Activated CD4-positive, CD25-positive, alpha-beta regulatory T cell (primary cell): ENCODE measurements around the gene PRSS23.
"Not testable (repeated sequence)": the region's sequence is repeated elsewhere in the genome, so short reads cannot be mapped to it uniquely, and the experiment has no call there.

ENCODE experiments used
- DNase-seq, 4 experiments: peaks; one replicate each; lab custom pipeline; 2025; lab: John Stamatoyannopoulos, UW

PRSS23 gene

DNA sequence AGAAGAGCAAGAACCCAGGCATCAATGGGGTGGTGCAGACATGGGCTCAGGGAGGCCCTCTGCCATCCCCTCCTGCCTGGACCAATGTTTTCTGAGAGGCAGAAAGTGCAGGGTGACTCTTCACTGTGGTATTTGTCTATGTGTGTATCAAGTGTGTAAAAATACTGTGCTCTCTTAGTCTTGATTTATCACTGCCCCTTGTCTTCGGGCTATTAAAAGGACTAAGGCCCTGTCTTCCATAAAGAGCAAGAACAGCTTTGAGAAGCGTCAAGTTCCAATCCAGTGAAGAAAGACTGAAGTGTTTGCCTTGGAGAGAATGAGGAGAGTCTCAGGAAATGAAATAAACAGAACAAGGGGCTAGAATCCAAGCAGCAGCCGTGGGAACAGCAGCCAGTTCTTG is 14.4 kb downstream of the PRSS23 start:
- DNase-seq, result no peak

DNA sequence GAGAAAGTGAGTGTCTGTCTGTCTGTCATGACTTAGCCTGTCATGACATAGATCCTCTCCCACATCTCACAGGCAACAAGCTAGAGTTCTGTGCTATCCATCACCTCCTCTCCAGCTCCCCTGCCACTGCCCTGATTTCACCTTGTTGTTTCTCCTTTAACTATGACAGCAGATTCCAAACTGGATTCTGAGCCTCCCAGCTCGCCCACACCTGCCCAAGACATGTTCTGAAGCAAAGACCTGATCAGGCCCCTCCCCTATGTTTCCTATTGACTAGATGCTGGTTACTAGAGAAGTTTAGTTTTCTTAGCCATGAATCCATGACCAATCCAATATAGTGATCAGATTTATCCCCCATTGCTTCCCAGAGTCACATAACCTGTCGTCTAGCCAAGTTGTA is 15.4 kb downstream of the PRSS23 start:
- no peak for DNase-seq

DNA sequence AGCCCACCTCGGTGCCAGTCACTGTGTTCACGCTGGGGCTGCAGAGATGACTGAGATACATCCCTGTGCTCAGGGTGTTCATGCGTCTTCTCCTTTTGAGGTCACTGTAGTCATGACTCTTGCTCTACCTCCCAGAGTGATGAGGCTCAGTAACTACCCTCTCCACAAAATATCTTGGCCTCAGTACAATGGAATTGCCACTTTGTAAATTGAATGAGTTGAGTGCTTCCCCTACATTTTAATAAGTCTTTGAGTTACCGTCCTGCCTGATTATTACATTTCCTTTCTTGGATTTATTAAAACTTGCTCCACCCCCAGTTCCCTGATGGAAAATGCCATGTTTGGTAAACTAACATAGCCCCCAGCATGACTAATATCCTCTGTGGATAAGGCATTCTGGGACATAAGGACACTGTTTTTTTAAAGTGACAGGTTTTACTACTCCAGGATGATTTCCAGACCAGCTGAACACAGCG is 15.9 kb downstream of the PRSS23 start:
- DNase-seq, result no peak

DNA sequence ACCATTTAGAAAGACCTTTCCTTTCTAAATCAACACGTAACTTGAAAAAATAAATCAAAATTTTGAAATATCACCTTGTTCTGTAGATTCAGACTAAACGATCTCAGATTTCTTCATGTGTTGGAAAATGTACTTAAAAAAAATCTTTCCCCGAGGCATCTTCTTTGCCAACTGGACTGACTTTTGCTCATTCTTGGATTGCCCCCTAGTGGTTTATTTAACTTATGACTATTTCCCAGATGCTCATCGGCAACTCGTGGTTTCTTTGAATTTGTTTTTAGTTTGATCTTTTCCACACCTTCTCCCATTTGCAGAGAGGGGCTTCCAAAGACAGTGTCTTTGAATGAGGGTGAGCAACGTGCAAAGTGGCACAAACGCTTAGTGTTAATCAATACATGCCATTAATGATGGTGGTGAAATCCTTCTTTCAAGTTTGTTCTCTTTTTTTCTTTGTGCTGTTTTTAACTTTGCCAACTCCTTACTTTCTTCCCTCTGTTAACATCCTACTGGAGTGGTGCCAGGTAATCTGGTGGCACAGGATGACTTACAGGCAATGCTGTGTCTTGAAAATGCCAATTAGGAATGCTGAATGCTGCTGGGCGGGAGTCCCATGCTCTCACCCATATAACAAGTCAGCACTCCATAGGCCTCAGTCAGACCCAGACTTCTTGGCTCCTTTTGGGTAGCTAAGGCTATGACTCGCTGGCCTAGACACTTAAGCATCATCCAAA is 18.3 kb downstream of the PRSS23 start:
- DNase-seq, result no peak

DNA sequence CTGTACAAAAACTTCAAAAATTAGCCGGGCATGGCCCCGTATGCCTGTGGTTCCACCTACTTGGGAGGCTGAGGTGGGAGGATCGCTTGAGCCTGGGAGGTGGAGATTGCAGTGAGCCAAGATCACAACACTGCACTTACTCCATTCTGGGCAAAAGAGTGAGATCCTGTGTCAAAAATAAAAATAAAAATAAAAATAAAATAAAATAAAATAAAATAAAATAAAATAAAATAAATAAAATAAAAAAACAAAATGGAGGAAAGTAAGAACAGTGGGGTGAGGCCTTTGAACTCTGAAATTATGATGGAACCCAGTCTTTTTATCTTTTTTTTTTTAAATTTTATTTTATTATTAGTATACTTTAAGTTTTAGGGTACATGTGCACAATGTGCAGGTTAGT is 23.8 kb downstream of the PRSS23 start:
- not testable (repeated sequence) for DNase-seq

DNA sequence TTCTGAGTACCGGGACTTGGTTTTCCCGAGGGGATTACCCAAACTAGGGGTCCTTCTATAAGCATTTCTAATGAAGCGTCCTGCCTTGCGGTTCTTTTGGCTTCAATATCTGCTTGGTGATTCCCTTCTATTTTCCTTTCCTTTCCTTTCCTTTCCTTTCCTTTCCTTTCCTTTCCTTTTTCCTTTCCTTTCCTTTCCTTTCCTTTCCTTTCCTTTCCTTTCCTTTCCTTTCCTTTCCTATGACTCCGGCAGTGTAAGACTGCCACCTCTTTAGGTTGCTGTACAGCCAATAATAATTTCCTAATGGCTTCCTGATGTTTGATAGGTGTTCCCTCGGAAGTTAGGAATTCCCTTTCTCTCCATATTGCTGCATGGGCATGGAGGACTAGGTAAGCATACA is 34.0 kb downstream of the PRSS23 start:
- DNase-seq, result not testable (repeated sequence)

DNA sequence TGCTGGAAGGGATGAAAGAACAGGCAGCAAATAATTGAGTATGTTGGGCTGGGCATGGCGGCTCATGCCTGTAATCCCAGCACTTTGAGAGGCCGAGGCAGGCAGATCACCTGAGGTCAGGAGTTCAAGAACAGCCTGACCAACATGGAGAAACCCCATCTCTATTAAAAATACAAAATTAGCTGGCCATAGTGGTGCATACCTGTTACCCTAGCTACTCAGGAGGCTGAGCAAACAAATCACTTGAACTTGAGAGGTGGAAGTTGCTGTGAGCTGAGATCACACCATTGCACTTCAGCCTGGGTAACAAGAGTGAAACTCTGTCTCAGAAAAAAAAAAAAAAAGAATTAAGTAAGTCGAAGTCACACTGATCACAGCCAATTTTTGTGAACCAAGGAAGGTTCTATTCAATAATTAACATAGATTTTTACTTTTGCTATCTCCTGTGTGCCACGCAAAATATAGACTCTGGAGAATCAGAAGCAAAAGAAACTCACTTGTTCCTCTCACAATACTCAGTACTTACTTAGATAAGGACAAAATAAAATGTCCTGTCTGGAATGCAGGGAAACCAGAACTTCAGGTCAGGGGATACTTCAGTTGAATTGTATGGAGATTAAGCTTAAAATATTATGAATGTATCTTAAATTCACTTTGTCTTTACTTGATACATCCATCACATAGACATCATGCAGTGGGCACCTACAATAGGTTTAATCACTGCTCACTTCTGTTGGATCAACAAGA is 44.6 kb downstream of the PRSS23 start:
- DNase-seq, result not testable (repeated sequence)

DNA sequence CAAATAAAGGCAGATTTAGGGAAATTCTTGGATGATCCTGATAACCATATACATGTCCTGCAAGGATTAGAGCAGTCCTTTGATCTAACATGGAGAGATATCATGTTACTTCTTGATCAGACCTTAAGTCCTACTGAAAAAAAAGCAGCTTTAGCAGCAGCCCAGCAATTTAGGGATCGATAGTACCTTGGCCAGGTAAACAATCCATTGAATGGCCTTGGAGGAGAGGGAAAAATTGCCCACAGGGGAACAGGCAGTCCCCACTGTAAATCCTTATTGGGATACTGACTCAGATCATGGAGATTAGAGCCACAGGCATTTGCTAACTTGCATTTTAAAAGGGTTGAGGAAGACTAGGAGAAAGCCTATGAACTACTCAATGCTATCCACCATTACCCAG is 47.8 kb downstream of the PRSS23 start:
- no peak for DNase-seq

DNA sequence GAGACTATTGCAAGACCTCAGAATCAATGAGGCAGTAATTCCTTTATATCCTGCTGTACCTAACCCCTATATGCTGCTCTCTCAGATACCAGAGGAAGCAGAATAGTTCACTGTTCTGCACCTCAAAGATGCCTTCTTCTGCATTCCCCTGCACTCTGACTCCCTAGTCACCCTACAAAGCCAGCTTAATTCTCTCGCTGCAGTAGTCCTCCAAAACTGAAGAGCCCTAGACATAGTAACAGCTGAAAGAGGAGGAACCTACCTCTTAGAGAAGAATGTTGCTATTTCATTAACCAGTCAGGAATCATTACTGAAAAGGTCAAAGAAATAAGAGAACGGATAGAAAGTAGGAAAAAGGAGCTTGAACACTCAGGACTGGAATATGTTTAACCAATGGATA is 49.3 kb downstream of the PRSS23 start:
- no peak for DNase-seq
